Posterior cingulate gyrus (tissue), 11 donors: ENCODE results near the gene LMNB1.
"Not testable (repeated sequence)": the region's sequence is repeated elsewhere in the genome, so short reads cannot be mapped to it uniquely, and the experiment has no call there.

Source experiments
- DNase-seq, 10 donors: peaks; one replicate each; pipeline versions ENCODE4 v3.0.0 to v3.0.0-alpha.2; 2020 to 2021; ENCODE audit warnings: mixed read lengths in 3 of 10
- intact Hi-C: fragments of 100-400 bp; cut with DNase I; formaldehyde crosslinking; loops from one replicate; pipeline ENCODE4 v1.15.1; 2023

The LMNB1 gene

GRCh38 chr5:126852091-126852571 is 75.2 kb downstream of the LMNB1 start:
- no peak for DNase-seq
- intact Hi-C loops = no loop called here

- DNase-seq = no peak
- intact Hi-C loops = no loop called here
Measured at GRCh38 chr5:126852841-126853271, 75.9 kb downstream of the LMNB1 start.

GRCh38 chr5:126853541-126854307 is 76.8 kb downstream of the LMNB1 start:
- intact Hi-C loops = not testable (repeated sequence)
- peak in 1 of 10 donors; percentile 33 for DNase-seq

- intact Hi-C loops = no loop called here
Measured at GRCh38 chr5:126854526-126855110, 77.7 kb downstream of the LMNB1 start.

GRCh38 chr5:126855266-126855665 is 78.3 kb downstream of the LMNB1 start:
- DNase-seq = no peak
- intact Hi-C loops = no loop called here

More at GRCh38 chr5:126854526-126855110, 77.7 kb downstream of the LMNB1 start:
- DNase-seq = peak in 1 of 10 donors; percentile 70

GRCh38 chr5:126857472-126858410 is 80.8 kb downstream of the LMNB1 start:
- peak in 5 of 10 donors; percentile 32 to 88 (median 59) for DNase-seq
- intact Hi-C loops = no loop called here

- DNase-seq = peak in 1 of 10 donors; percentile 45
- intact Hi-C loops = no loop called here
Measured at GRCh38 chr5:126858441-126858840, 81.5 kb downstream of the LMNB1 start.

GRCh38 chr5:126863402-126863801 is 86.5 kb downstream of the LMNB1 start:
- intact Hi-C loops = no loop called here
- no peak for DNase-seq

- intact Hi-C loops = no loop called here
- DNase-seq = peak in 1 of 10 donors; percentile 28
Measured at GRCh38 chr5:126864042-126864688, 87.2 kb downstream of the LMNB1 start.

GRCh38 chr5:126865299-126865698 is 88.4 kb downstream of the LMNB1 start:
- intact Hi-C loops = no loop called here
- DNase-seq = no peak

- no peak for DNase-seq
- intact Hi-C loops = no loop called here
Measured at GRCh38 chr5:126866851-126867636, 90.1 kb downstream of the LMNB1 start.

GRCh38 chr5:126868338-126869004 is 91.5 kb downstream of the LMNB1 start:
- intact Hi-C loops = no loop called here
- no peak for DNase-seq

GRCh38 chr5:126869005-126869451 is 92.1 kb downstream of the LMNB1 start:
- DNase-seq = peak in 8 of 10 donors; percentile 25 to 93 (median 64)
- intact Hi-C loops = no loop called here

GRCh38 chr5:126871441-126871840 is 94.5 kb downstream of the LMNB1 start:
- intact Hi-C loops = no loop called here
- no peak for DNase-seq

- DNase-seq = peak in 1 of 10 donors; percentile 74
- intact Hi-C loops = no loop called here
Measured at GRCh38 chr5:126872561-126873354, 95.8 kb downstream of the LMNB1 start.

- intact Hi-C loops = no loop called here
- DNase-seq = no peak
Measured at GRCh38 chr5:126875303-126875785, 98.4 kb downstream of the LMNB1 start.

- no peak for DNase-seq
- intact Hi-C loops = no loop called here
Measured at GRCh38 chr5:126877602-126878001, 100.7 kb downstream of the LMNB1 start.

GRCh38 chr5:126878085-126878484 is 101.1 kb downstream of the LMNB1 start:
- no peak for DNase-seq
- intact Hi-C loops = no loop called here
